SK-MEL-5 (cell line): Measurements from ENCODE around the gene USHBP1. TPM values are rescaled to one million over a fixed set of nuclear protein-coding genes. Genes with fewer than 3 reads are reported as not detected.
"Not testable (repeated sequence)": the region's sequence is repeated elsewhere in the genome, so short reads cannot be mapped to it uniquely, and the experiment has no call there.

Experiments used
- DNase-seq: peaks from one replicate; pipeline ENCODE4 v3.0.0-alpha.2; 2016; ENCODE audit warnings: low read depth, low spot score
- in situ Hi-C: cut with HindIII; loops from 2 replicates; pipeline ENCODE4 v1.10.0; 2016; ENCODE audit warnings: low sequenced_read_pairs, high pct_unique_total_duplicates, low pct_unique_long_range_greater_than_20kb
- total RNA-seq: library from RNA; depleted of rRNA; stranded (reverse); fragments of >200 nt; shearing (Covaris generic); gene quantifications from 2 replicates; pipeline ENCODE4 v1.2.3, GENCODE V29; 2014

Gene USHBP1
- total RNA-seq, 1 experiment from 2014 or later = not detected

DNA sequence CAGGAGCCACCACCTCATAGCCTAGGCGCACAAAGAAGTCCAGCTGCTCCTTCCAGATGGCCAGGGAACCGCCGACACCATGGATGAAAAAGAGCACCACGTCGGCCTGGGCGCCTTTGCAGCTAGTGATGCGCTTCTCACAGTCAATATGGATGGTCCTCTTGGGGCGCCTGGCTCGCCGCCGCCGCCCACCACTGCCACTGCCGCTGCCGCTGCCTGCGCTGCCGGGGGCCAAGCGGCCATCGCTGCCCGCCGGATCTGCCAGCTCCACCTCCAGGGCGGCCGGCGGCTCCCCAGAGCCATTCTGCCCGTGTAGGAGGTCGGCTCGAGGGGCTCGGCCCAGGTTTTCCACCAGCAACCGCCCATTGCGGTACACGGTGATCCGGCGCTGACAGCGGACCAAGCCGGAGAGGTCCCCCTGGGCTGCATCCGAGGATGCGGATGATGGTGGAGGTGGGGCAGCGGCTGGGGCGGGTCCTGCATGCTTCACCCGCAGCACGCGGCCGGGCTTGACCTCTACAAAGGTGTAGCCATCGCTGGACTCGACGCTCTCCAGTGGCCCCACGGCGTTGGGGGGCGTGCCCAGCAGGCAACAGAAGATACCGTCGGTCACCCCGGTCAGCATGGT lies 36.6 kb upstream of the USHBP1 start:
- in situ Hi-C loops = no loop called here
- DNase-seq = no peak

- in situ Hi-C loops = no loop called here
- no peak for DNase-seq
Observed at GRCh38 chr19:17296976-17297375, 32.4 kb upstream of the USHBP1 start.

DNA sequence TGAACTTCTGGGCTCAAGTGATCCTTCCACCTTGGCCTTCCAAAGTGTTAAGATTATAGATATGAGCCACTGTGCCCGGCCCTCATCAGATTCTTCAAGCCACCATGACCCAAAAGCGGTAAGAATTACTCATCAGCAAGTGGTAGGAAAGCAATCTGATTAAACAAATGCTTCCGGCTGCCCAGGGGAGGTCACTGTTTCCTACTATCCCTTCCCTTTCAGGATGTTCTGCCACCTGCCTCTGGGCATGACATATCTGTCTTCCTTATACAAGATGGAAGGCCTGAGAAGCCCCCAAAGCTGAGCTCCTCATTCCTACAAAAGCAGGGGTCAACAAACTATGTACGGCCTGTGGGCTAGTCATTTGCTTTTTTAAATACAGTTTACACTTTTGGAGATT lies 31.7 kb upstream of the USHBP1 start:
- DNase-seq = peak; percentile 40
- in situ Hi-C loops = no loop called here

DNA sequence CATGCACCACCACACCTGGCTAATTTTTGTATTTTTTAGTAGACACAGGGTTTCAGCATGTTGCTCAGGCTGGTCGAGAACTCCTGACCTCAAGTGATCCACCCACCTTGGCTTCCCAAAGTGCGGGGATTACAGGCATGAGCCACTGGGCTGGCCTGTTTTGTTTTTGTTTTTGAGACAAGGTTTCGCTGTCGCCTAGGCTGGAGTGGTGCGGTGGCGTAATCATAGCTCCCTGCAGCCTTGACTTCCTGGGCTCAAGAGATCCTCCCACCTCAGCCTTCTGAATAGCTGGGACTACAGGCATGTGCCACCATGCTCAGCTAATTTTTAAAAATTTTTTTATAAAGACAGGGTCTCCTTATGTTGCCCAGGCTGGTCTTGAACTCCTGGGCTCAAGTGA lies 31.0 kb upstream of the USHBP1 start:
- in situ Hi-C loops, DNase-seq: not testable (repeated sequence)

DNA sequence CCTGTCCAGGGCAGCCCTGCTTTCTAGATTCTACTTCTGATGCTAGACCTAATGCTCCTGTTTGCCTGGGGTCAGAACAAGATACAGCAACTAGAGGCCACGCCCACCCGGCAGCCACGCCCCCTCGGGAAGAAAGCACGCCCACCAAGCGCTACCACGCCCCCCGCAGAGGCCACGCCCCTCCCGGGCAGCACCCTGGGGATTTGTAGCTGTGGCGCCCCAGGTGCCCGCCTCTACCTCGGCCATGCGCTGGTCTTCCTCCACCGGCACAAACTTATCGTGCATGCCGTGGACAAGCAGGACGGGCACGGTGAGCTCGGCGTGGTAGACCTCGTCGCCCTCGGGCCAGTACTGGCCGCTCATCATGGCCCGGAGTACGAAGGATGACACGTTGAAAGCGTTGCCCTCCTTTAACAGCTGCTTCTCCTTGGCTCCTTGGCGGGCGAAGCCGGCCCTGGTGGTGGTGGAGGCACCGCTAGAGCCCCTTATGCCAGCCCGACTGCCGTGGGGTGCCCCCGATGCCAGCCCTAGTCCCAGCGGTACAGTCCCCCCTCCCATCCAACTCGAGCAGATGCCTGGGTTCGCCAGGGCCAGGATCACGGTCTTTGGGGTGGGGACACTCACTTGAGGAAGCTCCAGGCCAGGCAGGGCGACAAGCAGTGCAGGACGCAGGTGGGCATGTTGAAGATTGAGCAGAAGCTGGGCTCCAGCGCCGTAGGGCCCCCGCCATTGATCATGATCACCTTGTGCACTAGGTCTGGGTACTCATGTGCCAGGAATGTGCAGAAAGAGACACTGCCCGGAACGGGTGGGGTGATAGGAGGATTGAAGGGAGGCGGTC lies 29.7 kb upstream of the USHBP1 start:
- in situ Hi-C loops = no loop called here
- peak; percentile 44 for DNase-seq

DNA sequence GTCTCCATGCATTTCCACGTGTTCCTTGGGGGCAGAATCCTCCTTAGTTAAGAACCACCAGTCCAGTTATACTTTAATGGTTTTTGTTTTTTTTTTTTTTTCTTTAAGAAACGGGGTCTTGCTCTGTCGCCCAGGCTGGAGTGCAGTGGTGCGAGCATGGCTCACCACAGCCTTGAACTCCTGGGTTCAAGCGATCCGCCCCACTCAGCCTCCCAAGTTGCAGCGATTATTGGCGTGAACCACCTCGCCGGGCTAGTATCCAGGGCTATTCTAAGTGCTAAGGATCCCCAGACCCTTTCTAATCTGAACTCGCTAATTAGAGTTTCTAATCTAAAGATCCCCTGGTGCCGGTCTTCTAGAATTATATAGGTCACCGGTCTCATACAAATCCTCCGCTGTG lies 29.1 kb upstream of the USHBP1 start:
- in situ Hi-C loops = no loop called here
- DNase-seq = no peak

DNA sequence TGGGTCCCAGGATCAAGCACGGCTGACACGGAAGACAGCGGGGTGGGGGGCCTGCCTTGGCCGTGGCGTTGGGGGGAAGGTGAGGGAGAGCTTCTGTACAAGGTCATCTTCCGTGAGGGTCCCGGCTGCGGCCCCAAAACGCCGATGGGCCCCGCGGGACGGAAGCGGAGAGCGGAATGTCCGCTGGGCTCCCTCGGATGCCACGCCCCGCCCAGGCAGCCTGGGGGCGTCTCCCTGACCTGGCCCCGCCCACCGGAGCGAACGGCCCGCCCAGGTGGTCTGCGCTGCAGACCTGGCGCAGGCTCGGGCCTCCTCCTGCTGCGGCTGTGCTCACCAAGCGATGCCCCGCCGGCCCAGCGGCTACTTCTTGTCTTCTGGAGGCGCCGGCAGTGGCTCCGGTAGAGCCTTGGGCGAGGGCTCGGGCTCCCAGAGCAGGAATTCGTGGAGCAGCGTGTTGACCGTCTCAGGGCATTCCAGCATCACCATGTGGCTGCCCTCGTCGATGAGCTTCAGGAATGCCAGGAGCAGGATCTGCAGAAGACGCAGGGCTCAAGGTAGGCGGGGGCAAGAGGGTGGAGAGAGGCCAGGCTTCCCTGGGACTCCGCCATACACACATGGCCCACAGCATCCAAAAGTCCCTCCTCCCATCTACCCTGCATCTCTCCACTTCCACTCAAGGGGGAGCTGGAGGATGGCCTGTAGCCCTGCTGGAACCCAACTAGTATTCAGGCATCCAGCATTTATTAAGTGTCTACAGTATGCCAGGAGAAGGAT lies 27.9 kb upstream of the USHBP1 start:
- in situ Hi-C loops = no loop called here
- DNase-seq = peak; percentile 90

- in situ Hi-C loops = no loop called here
Observed at GRCh38 chr19:17289489-17289888, 24.9 kb upstream of the USHBP1 start.

GRCh38 chr19:17286752-17287151 lies 22.2 kb upstream of the USHBP1 start:
- DNase-seq = no peak
- in situ Hi-C loops = no loop called here

More at GRCh38 chr19:17289489-17289888, 24.9 kb upstream of the USHBP1 start:
- DNase-seq = peak; percentile 45

DNA sequence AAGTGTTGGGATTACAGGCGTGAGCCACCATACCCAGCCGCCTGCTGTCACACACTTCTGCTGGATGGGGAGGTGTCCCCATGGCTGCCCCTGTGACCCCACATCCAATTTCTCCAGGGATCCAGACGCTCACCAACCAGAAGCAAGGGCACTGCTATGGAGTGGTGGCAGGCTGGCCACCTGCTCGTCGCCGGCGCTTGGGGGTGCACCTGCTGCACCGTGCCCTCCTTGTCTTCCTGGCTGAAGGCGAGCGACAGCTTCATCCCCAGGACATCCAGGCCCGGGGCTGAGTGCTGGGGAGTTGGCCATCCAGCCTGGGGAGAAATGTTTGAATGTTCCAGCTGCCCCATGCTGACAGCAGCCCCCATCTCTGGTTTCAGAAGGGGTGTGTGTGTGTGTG lies 21.7 kb upstream of the USHBP1 start:
- in situ Hi-C loops = no loop called here
- no peak for DNase-seq

DNA sequence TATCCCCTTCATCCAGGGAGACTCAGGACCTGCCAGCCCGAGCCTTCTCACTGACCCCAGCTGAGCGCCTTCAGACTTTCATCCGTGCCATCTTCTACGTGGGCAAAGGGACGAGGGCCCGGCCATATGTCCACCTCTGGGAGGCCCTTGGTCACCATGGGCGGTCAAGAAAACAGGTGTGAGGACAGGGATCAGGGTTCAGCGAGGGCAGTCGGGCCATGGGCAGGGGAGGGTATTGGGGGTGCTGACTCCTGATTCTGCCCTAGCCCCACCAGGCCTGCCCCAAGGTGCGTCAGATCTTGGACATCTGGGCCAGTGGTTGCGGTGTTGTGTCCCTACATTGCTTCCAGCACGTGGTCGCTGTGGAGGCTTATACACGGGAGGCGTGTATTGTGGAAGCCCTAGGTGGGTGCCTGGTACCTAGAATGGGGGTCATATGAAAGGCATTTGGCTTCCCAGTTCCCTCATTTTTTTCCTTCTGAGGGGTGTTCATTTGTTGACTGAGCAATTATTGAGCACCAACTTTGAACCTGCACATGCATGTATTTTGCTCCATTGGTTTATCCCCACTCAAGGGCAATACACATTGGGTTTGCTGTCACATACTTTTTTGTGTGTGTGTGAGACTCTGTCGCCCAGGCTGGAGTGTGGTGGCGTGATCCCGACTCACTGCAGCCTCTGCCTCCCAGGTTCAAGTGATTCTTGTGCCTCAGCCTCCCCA lies 21.0 kb upstream of the USHBP1 start:
- in situ Hi-C loops = no loop called here
- DNase-seq = no peak

DNA sequence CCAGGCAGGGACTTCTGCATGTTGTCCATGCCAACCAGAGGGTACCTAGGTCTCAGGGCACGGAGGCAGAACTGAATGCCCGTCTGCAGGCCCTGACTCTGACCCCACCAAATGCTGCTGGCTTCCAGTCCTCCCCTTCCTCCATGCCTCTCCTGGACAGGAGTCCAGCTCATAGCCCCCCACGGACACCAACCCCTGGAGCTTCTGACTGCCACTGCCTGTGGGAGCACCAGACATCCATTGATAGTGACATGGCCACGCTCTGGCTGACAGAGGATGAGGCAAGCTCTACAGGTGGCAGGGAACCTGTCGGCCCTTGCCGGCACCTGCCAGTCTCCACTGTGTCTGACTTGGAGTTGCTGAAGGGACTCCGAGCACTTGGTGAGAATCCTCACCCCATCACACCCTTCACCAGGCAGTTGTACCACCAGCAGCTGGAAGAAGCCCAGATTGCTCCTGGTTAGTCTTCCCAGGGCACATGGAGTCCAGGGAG lies 19.0 kb upstream of the USHBP1 start:
- in situ Hi-C loops = no loop called here
- no peak for DNase-seq

GRCh38 chr19:17282488-17283125 lies 18.1 kb upstream of the USHBP1 start:
- peak; percentile 73 for DNase-seq
- in situ Hi-C loops = no loop called here

DNA sequence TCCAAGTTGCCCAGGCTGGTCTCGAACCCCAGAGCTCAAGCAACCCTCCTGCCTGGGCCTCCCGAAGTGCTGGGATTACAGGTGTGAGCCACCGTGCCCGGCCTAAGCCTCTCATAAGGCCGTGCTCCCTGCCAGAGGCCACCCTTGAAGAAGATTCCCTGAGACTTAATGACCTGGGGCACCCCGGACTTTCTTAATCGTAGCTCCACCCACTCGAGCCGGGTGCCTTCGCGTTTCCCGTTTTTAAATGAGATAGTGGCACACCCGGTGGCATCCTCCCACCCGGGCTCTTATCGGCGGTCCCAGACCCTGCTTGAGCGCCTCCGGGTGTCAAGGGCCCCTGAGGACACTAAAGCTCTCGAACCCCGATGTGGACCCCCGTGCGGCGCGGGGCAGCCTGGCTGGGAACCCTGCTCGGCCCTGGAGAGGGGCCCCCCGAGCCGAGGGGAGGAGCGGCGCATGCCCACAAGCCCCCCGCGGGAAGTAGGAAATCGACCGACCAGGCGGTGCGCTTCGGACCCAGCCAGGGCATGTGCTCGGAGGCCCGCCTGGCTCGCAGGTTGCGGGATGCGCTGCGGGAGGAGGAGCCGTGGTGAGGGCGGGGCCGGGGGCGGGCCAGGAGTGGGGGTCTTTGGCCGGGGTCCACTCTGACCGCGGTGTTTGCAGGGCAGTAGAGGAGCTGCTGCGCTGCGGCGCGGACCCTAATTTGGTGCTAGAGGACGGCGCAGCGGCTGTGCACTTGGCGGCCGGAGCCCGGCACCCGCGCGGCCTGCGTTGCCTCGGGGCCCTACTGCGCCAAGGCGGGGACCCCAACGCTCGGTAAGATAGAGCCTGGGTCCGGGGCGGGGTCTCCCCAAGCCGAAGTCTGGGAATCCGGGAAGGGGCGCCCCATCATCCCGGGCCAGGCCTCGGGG lies 17.1 kb upstream of the USHBP1 start, which contains the start of gene ANKLE1:
Gene ANKLE1 (plus strand): TSS at position 511 of the 914 bp plus-strand sequence. CDS start 20 bp downstream, at position 531.
- DNase-seq = peak; percentile 51
- in situ Hi-C loops = no loop called here

DNA sequence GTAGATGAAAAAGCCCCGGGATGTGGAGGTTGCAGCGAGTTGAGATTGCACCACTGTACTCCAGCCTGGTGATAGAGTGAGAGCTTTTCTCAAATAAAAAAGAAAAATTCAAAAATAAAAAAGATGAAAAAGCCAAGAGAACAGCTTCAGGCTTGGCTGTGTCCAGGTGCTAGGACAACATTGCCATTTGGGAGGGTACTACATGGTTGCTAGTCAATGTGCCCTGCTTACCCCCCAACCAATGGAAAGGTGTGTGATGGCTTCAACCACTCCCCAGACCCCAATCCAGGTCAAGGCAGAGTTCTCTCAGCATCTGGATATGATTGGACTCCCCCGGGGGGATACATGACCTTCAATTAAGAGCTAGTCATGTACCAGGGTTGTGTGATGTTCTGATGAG lies 14.9 kb upstream of the USHBP1 start:
- DNase-seq = no peak
- in situ Hi-C loops = no loop called here

DNA sequence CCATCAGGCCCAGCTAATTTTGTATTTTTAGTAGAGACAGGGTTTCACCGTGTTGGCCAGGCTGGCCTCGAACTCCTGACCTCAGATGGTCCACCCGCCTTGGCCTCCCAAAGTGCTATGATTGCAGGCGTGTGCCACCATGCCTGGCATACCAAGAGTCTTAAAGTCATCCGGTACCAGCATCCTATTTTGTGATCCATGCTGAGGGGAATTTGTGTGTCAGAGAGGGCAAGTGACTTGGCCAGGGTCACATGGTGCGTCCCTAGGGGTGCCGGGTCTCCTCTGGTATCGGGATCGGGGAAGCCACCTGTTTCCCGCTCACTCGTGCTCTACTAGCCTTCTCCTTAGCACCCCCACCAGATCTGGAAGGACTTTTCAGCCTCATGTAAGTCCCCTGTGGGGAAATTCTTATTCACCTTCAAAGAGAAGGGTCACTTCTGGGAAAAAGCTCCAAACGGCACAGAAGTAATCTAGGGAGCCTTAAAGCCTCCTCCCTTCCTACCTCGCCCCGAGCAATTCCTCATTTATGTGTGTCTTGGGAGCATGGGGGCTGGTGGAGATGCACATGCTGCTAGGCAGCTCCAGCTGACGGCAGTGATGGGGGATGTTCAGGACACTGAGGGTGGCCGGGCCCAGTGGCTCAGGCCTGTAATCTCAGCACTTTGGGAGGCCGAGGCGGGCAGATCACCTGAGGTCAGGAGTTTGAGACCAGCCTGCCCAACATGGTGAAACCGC lies 11.1 kb upstream of the USHBP1 start:
- in situ Hi-C loops = no loop called here

More for the DNA sequence above, 11.1 kb upstream of the USHBP1 start:
- DNase-seq = no peak
